Mucosa of stomach (tissue), 1 donor: ENCODE data around the gene PICK1.
"Not testable (repeated sequence)": the region's sequence is repeated elsewhere in the genome, so short reads cannot be mapped to it uniquely, and the experiment has no call there.

ENCODE experiments used
- H3K27me3 ChIP-seq: one replicate; pipeline ENCODE4 v1.7.0; 2013; ENCODE audit warnings: mild to moderate bottlenecking, low read length; ENCODE audit not compliant: control insufficient read depth, insufficient read depth
- H3K36me3 ChIP-seq: one replicate; pipeline ENCODE4 v1.7.0; 2013; ENCODE audit warnings: low read length; ENCODE audit not compliant: control insufficient read depth, insufficient read depth
- H3K4me1 ChIP-seq: one replicate; pipeline ENCODE4 v1.7.0; 2013; ENCODE audit warnings: mild to moderate bottlenecking, low read length; ENCODE audit not compliant: control insufficient read depth, insufficient read depth
- H3K4me3 ChIP-seq: one replicate; pipeline ENCODE4 v1.7.0; 2013; ENCODE audit warnings: low read length
- H3K9ac ChIP-seq: one replicate; pipeline ENCODE4 v1.7.0; 2013; ENCODE audit warnings: mild to moderate bottlenecking, low read length, moderate library complexity
- H3K9me3 ChIP-seq: one replicate; pipeline ENCODE4 v1.7.0; 2013; ENCODE audit warnings: mild to moderate bottlenecking, low read length, moderate library complexity; ENCODE audit not compliant: control insufficient read depth
- donor health status: Pancreatic carcinoma.

The PICK1 gene

GRCh38 chr22:38111925-38112355 lies 54.7 kb downstream of the PICK1 start:
- H3K27me3 ChIP-seq = no peaks in the 10 kb centered on the region
- H3K36me3 ChIP-seq = no peaks in the 10 kb centered on the region
- peaks cover 55% of the 10 kb centered on the region for H3K4me1 ChIP-seq
- peak overlapping the region; percentile 79 for H3K9ac ChIP-seq
- H3K9me3 ChIP-seq = no peaks in the 10 kb centered on the region
- no peak overlapping the region for H3K4me3 ChIP-seq

- no peaks in the 10 kb centered on the region for H3K27me3 ChIP-seq
- H3K9me3 ChIP-seq = no peaks in the 10 kb centered on the region
- H3K9ac ChIP-seq = peak overlapping the region; percentile 79
- no peaks in the 10 kb centered on the region for H3K36me3 ChIP-seq
- H3K4me3 ChIP-seq = no peak overlapping the region
- peaks cover 54% of the 10 kb centered on the region for H3K4me1 ChIP-seq
Observed at GRCh38 chr22:38112381-38112780, 55.2 kb downstream of the PICK1 start.

GRCh38 chr22:38114484-38115398 lies 57.5 kb downstream of the PICK1 start:
- peaks cover 33% of the 10 kb centered on the region for H3K4me1 ChIP-seq
- no peaks in the 10 kb centered on the region for H3K36me3 ChIP-seq
- no peaks in the 10 kb centered on the region for H3K9me3 ChIP-seq
- no peak overlapping the region for H3K9ac ChIP-seq
- H3K27me3 ChIP-seq = no peaks in the 10 kb centered on the region
- H3K4me3 ChIP-seq = no peak overlapping the region

GRCh38 chr22:38115423-38116205 lies 58.4 kb downstream of the PICK1 start:
- Histone ChIP-seq H3K9me3 (no peaks in the 10 kb centered on the region), H3K36me3 (no peaks in the 10 kb centered on the region), H3K27me3 (no peaks in the 10 kb centered on the region), H3K4me1 (peaks cover 37% of the 10 kb centered on the region), H3K9ac (no peak overlapping the region), H3K4me3 (no peak overlapping the region)

- H3K27me3 ChIP-seq, H3K36me3 ChIP-seq, H3K9ac ChIP-seq, H3K4me3 ChIP-seq, H3K9me3 ChIP-seq: not testable (repeated sequence)
- peaks cover 18% of the 10 kb centered on the region for H3K4me1 ChIP-seq
Observed at GRCh38 chr22:38117556-38117955, 60.4 kb downstream of the PICK1 start.

GRCh38 chr22:38118182-38118581 lies 61.0 kb downstream of the PICK1 start:
- peaks cover 14% of the 10 kb centered on the region for H3K4me1 ChIP-seq
- no peaks in the 10 kb centered on the region for H3K36me3 ChIP-seq
- H3K9me3 ChIP-seq = no peaks in the 10 kb centered on the region
- H3K27me3 ChIP-seq = no peaks in the 10 kb centered on the region
- H3K4me3 ChIP-seq = no peak overlapping the region
- H3K9ac ChIP-seq = no peak overlapping the region

GRCh38 chr22:38118747-38119146 lies 61.5 kb downstream of the PICK1 start:
- peaks cover 14% of the 10 kb centered on the region for H3K4me1 ChIP-seq
- H3K9me3 ChIP-seq, H3K9ac ChIP-seq, H3K4me3 ChIP-seq, H3K36me3 ChIP-seq, H3K27me3 ChIP-seq: not testable (repeated sequence)

GRCh38 chr22:38120359-38121110 lies 63.3 kb downstream of the PICK1 start:
- H3K4me3 ChIP-seq = no peak overlapping the region
- peaks cover 8% of the 10 kb centered on the region for H3K4me1 ChIP-seq
- H3K27me3 ChIP-seq = no peaks in the 10 kb centered on the region
- no peak overlapping the region for H3K9ac ChIP-seq
- no peaks in the 10 kb centered on the region for H3K36me3 ChIP-seq
- no peaks in the 10 kb centered on the region for H3K9me3 ChIP-seq

GRCh38 chr22:38122616-38123015 lies 65.4 kb downstream of the PICK1 start:
- no peak overlapping the region for H3K9ac ChIP-seq
- H3K27me3 ChIP-seq = no peaks in the 10 kb centered on the region
- no peak overlapping the region for H3K4me3 ChIP-seq
- no peaks in the 10 kb centered on the region for H3K36me3 ChIP-seq
- no peaks in the 10 kb centered on the region for H3K9me3 ChIP-seq
- peaks cover 8% of the 10 kb centered on the region for H3K4me1 ChIP-seq

GRCh38 chr22:38124236-38124974 lies 67.2 kb downstream of the PICK1 start:
- no peak overlapping the region for H3K9ac ChIP-seq
- no peaks in the 10 kb centered on the region for H3K36me3 ChIP-seq

GRCh38 chr22:38125038-38125610 lies 67.9 kb downstream of the PICK1 start:
- no peak overlapping the region for H3K9ac ChIP-seq
- no peaks in the 10 kb centered on the region for H3K36me3 ChIP-seq
- peaks cover 6% of the 10 kb centered on the region for H3K4me1 ChIP-seq
- no peaks in the 10 kb centered on the region for H3K9me3 ChIP-seq
- no peak overlapping the region for H3K4me3 ChIP-seq
- no peaks in the 10 kb centered on the region for H3K27me3 ChIP-seq

More at GRCh38 chr22:38124236-38124974, 67.2 kb downstream of the PICK1 start:
- Histone ChIP-seq H3K4me3 (no peak overlapping the region), H3K9me3 (no peaks in the 10 kb centered on the region), H3K27me3 (no peaks in the 10 kb centered on the region), H3K4me1 (peaks cover 8% of the 10 kb centered on the region)
